Vagina (tissue), 2 donors: ENCODE data around the gene CMTM1. TPM values are rescaled to one million over a fixed set of nuclear protein-coding genes. Genes with fewer than 3 reads are reported as not detected.
"Not testable (repeated sequence)": the region's sequence is repeated elsewhere in the genome, so short reads cannot be mapped to it uniquely, and the experiment has no call there.

Source experiments
- DNase-seq, 2 donors: peaks; one replicate each; pipeline ENCODE4 v3.0.0-alpha.2; 2017; ENCODE audit errors: extremely low spot score in 2 of 2
- H3K27ac ChIP-seq: fragments of 200-600 bp; sonication (generic); one replicate; pipeline ENCODE4 v1.5.1; 2019
- H3K27me3 ChIP-seq: fragments of 200-600 bp; sonication (generic); one replicate; pipeline ENCODE4 v1.5.1; 2019
- H3K36me3 ChIP-seq, 2 donors: fragments of 200-600 bp; sonication (generic); one replicate each; pipeline ENCODE4 v1.5.1; 2017 to 2019
- H3K4me1 ChIP-seq: fragments of 200-600 bp; sonication (generic); one replicate; pipeline ENCODE4 v1.5.1; 2019
- H3K4me3 ChIP-seq, 2 donors: fragments of 200-600 bp; sonication (generic); 1 replicate in 1 of 2; 2 replicates in 1 of 2; pipeline ENCODE4 v1.5.1; 2016 to 2019
- H3K9me3 ChIP-seq: fragments of 200-600 bp; sonication (generic); one replicate; pipeline ENCODE4 v1.5.1; 2019
- POLR2A ChIP-seq, 2 donors: fragments of 450-650 bp; IDR thresholded peaks; one replicate each; pipeline ENCODE4 v1.6.1; 2017; ENCODE audit warnings: antibody characterized with exemption in 2 of 2, mild to moderate bottlenecking in 2 of 2, moderate library complexity in 2 of 2
- POLR2AphosphoS5 ChIP-seq, 2 donors: sonication (generic); formaldehyde crosslinking; IDR thresholded peaks; one replicate each; pipeline ENCODE4 v1.9.0; 2017; ENCODE audit warnings: antibody characterized with exemption in 2 of 2, mild to moderate bottlenecking in 2 of 2, low read depth in 1 of 2; ENCODE audit not compliant: insufficient read depth in 1 of 2
- intact Hi-C: fragments of 100-400 bp; cut with DNase I; formaldehyde crosslinking; loops from one replicate; pipeline ENCODE4 v1.15.1; 2023
- small RNA-seq: library from RNA; depleted of rRNA; stranded (forward); fragments of <200 nt; gene quantifications from one replicate; pipeline ENCODE3, GENCODE V24; 2016
- total RNA-seq: library from RNA; depleted of rRNA; stranded (reverse); fragments of >200 nt; gene quantifications from one replicate; pipeline ENCODE4 v1.2.3, GENCODE V29; 2016
- TF ChIP-seq, protein P1 (sequence below), 3 experiments: fragments of 450-650 bp in 2 of 3; fragments of 200-600 bp in 1 of 3; sonication (generic) in 1 of 3; IDR thresholded peaks; one replicate each; pipeline ENCODE4 v1.5.1; 2017 to 2019; ENCODE audit warnings: antibody characterized with exemption in 3 of 3, mild to moderate bottlenecking in 2 of 3, moderate library complexity in 2 of 3

Gene CMTM1
- total RNA-seq, 1 donor from 2014 or later, result not detected

DNA sequence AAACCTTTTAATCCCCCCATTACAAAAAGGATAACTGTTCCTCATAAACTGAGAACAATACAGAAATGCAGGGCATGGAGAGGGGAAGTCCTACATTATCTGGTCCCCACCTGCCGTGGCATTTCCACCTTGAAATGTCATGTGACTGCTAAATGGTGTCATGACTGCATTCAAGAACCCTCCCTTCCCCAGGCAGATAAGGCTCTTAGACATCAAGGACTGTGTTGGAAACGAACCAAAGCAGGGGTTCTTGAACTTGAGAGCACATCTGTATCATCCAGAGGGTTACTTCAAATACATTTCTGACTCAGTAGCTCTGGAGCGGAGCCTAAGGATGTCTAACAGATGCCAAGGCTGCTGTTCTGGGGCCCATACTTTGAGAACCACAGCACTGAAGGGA lies 56.6 kb downstream of the CMTM1 start:
- no peaks in the 10 kb centered on the region for H3K9me3 ChIP-seq

DNA sequence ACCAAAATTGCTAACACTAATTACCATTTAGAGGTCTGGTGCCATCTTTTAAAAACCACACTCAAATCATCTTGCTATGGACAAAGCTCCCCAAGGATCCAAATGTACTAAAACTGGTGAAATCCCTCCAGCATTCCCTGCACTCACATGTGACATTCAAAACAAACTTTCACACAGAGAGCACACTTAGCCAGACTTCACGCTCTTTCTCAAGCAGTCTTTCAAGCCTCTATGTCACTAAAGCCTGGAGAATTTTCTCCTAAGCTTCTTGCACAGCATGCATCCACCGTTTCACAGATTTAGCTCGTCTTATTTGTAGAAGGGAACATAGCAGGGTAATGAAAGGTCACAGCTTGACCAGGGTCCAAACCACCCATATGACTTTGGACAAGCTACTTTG lies 57.5 kb downstream of the CMTM1 start:
- no peak overlapping the region for H3K27ac ChIP-seq
- no peaks in the 10 kb centered on the region for H3K9me3 ChIP-seq
- H3K27me3 ChIP-seq, result no peaks in the 10 kb centered on the region
- TF ChIP-seq POLR2AphosphoS5 (IDR thresholded peaks at IDR 0.05; ENCODE audit: insufficient read depth in 1 of 2, low read depth in 1 of 2) (no peak), POLR2A (IDR thresholded peaks at IDR 0.05) (no peak)
- TF ChIP-seq, protein P1, sequence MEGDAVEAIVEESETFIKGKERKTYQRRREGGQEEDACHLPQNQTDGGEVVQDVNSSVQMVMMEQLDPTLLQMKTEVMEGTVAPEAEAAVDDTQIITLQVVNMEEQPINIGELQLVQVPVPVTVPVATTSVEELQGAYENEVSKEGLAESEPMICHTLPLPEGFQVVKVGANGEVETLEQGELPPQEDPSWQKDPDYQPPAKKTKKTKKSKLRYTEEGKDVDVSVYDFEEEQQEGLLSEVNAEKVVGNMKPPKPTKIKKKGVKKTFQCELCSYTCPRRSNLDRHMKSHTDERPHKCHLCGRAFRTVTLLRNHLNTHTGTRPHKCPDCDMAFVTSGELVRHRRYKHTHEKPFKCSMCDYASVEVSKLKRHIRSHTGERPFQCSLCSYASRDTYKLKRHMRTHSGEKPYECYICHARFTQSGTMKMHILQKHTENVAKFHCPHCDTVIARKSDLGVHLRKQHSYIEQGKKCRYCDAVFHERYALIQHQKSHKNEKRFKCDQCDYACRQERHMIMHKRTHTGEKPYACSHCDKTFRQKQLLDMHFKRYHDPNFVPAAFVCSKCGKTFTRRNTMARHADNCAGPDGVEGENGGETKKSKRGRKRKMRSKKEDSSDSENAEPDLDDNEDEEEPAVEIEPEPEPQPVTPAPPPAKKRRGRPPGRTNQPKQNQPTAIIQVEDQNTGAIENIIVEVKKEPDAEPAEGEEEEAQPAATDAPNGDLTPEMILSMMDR (IDR thresholded peaks at IDR 0.05), result no peak
- DNase-seq, result no peak
- intact Hi-C loops, result no loop called here
- no peak overlapping the region for H3K4me3 ChIP-seq
- peaks cover 0 to 11% of the 10 kb centered on the region in 2 donors for H3K36me3 ChIP-seq
- peaks cover 13% of the 10 kb centered on the region for H3K4me1 ChIP-seq

More for the DNA sequence above, 56.6 kb downstream of the CMTM1 start:
- H3K4me3 ChIP-seq, result no peak overlapping the region
- H3K36me3 ChIP-seq, result peaks cover 0 to 11% of the 10 kb centered on the region in 2 donors
- H3K4me1 ChIP-seq, result peaks cover 22% of the 10 kb centered on the region
- H3K27ac ChIP-seq, result no peak overlapping the region
- no peaks in the 10 kb centered on the region for H3K27me3 ChIP-seq
- intact Hi-C loops, result no loop called here
- no peak for DNase-seq
- no peak for TF ChIP-seq POLR2A (IDR thresholded peaks at IDR 0.05)
- TF ChIP-seq, protein P1 (IDR thresholded peaks at IDR 0.05), result no peak
- TF ChIP-seq POLR2AphosphoS5 (IDR thresholded peaks at IDR 0.05; ENCODE audit: insufficient read depth in 1 of 2, low read depth in 1 of 2), result no peak

DNA sequence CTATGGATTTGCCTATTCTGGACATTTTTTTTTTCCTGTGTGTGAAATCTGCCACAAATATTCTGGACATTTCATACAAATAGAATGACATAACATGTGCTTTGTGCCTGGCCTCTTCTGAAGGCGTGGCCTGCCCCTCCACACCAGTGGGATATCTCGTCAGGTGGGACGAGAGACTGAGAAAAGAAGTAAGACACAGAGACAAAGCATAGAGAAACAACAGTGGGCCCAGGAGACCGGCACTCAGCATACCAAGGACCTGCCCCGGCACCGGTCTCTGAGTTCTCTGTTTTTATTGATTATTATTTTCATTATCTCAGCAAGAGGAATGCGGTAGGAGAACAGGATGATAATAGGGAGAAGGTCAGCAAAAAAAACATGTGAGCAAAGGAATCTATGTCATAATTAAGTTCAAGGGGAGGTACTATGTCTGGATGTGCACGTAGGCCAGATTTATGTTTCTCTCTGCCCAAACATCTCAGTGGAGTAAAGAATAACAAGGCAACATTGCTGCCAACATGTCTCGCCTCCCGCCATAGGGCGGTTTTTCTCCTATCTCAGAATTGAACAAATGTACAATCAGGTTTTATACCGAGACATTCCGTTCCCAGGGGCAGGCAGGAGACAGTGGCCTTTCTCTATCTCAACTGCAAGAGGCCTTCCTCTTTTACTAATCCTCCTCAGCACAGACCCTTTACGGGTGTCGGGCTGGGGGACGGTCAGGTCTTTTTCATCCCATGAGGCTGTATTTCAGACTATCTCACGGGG lies 61.6 kb downstream of the CMTM1 start:
- H3K27me3 ChIP-seq, H3K4me1 ChIP-seq, DNase-seq, H3K4me3 ChIP-seq, intact Hi-C loops, H3K9me3 ChIP-seq, H3K27ac ChIP-seq, H3K36me3 ChIP-seq: not testable (repeated sequence)

Small RNA genes within 50 kb of the gene (small RNA-seq; reads per million reads assigned to genes)
- not detected for gene CKLF-CMTM1

Other genes with a start within 250 kb of the CMTM1 start
- 38.3 TPM for gene CDH5, start 199.7 kb upstream of the CMTM1 start, total RNA-seq
- not detected for gene BEAN1, start 139.1 kb upstream of the CMTM1 start, total RNA-seq
- 43.2 TPM for gene TK2, start 16.3 kb upstream of the CMTM1 start, total RNA-seq
- 52.3 TPM for gene CKLF, start 13.9 kb upstream of the CMTM1 start, total RNA-seq
- not detected for gene CMTM2, start 13.0 kb downstream of the CMTM1 start, total RNA-seq
- 47.9 TPM for gene CMTM3, start 38.3 kb downstream of the CMTM1 start, total RNA-seq
- 15.7 TPM for gene CMTM4, start 130.3 kb downstream of the CMTM1 start, total RNA-seq
- gene DYNC1LI2, start 185.2 kb downstream of the CMTM1 start, total RNA-seq, result 149 TPM
- not detected for gene TERB1, start 235.1 kb downstream of the CMTM1 start, total RNA-seq